HCEC 1CT (cell line): ENCODE results near the gene FER.
A peak's percentile ranks its signal among the peaks of the same experiment; 100 is the strongest.
"Not testable (repeated sequence)": the region's sequence is repeated elsewhere in the genome, so short reads cannot be mapped to it uniquely, and the experiment has no call there.

ENCODE experiments used
- DNase-seq: peaks from one replicate; pipeline ENCODE4 v3.0.0-alpha.2; 2017

Gene FER

GRCh38 chr5:109141222-109142200 lies 393.8 kb downstream of the FER start:
- DNase-seq = no peak

DNA sequence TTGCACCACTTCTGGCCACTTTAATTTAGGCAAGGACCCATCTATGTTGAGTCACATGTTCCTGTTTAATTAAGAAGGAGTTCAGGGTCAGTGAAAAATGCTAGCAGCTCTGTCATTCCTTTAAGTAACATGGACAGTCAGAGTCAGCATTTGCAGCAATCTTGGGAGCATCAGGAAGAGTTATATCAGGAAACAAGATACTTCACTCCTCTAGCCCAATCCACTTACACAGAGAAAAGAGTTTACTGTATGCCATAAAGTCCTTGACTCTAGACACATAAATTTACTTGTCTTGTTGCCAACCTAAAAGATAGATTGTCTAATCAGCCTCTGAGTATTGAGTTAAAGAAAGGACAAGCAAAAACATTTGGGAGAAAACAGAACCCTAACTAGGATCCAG lies 395.3 kb downstream of the FER start:
- DNase-seq = no peak

GRCh38 chr5:109145139-109145538 lies 397.4 kb downstream of the FER start:
- no peak for DNase-seq

DNA sequence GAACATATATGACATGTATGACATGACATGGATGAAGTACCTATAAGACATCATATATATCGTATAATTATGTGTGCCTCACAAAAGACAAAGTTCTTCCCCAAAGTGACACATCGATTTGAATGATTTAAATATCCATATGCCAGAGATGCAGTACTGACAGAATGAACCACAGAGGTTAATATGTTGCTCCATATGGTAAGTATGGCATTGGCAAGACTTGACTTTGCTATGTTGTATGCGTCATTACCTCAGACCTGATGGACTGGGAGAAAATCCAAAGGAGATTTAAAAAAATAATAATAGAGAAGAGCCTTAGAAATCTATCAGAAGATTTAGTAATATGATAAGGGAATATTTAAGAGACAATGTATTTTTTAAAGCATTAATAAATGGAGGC lies 398.9 kb downstream of the FER start:
- no peak for DNase-seq

DNA sequence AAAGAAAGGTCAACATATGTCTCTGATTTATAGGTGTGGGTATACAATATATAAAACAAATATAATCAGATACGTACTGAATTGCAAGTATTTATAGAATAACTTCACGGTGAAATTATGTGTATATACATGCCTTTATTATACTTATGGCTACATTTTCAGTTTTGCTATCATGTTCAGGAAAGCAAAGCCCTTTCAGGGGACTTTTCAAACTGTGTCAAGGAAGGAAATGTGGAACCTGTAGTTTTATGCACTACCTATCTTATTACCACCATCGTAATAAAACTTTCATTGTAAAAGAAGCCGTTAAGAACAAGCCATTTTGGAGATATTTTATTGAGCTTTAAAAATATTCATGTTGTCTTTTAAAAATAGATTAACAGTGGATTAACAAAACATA lies 404.9 kb downstream of the FER start:
- no peak for DNase-seq

DNA sequence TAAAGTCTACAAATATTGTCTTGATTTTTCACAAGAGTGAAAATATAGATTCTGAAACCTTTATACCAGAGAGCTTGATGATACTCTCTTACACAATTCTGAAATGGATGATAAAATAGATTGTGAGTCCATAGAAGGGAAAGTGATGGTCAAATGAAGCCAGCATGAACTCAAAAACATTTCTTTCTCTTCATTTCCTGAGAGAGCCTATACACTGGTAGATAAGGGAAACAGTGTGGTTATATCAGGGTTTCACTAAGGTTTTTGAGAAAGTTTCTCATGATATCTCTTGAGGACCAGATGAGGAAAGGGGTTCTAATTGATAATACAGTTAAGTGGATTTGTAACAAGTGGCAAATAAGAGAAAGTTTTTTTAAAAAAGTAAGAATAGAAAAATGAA lies 407.9 kb downstream of the FER start:
- DNase-seq = no peak

DNA sequence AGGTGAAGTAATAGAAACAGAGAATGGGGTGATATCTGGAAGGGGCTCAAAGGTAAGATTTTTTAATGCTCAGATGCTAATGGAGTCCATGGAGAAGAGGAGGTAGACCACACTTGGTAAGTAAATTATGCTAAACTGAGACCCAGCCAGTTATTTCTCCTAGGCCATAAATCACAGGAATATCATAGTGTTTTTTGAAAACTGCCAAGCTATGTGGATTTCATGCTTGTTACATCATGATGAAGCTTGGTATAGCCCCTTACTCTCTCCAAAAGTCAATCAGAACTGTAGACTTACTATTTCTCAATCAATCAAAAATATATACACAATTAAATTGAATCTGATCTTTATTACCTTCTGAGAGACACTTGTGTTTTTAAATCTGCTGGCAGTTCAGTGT lies 409.2 kb downstream of the FER start:
- DNase-seq = no peak

DNA sequence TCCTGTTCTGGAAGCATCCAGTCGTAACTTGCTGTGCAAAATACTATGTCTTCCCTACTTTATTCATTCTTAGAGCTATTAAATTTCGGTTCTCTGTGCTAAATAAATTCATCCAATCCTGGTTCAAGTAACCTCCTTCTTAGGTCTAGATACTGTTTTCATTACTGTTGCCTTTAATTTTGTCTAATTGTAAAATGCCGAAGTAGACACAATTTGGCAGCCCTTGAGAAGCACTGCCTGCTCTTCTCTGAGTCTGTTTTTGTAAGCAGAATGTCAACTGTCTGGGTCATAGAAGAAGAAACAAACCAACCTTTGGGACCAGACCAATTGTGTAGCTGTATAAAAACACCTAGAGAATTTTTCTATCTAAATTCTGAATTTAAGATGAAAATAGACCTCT lies 412.8 kb downstream of the FER start:
- DNase-seq = no peak

DNA sequence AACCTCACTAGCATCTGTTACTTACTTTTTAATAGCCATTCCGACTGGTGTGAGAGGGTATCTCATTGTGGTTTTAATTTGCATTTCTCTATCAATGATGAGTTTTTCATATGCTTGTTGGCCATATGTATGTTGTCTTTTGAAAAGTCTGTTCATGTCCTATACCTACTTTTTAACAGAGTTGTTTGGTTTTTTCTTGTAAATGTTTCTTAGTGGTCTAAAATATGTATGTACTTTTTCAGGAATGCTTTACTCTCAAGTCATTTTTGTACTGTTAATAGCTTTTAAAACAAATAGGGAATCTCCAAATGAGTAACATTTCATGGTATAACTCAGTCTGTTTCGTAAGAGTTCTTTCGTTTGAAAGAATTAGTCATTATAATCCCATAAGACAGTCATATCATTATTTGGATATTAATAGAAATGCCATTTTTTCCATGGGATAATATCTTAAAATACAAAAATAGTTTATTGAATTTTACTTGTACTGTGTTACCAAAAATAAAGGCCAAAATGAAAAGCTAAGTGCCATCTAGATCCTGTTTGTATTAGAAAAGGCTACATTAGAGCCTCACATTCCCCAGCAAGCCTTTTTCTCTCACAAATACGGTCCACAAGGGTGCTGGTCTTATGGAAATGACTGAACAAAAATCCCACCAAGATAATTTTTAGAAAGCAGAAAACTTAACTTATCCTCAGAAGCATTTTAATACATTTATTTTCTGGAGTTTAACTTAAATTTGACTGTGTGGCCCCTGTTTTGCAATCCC lies 414.4 kb downstream of the FER start:
- peak; percentile 84 for DNase-seq

GRCh38 chr5:109163336-109163735 lies 415.6 kb downstream of the FER start:
- no peak for DNase-seq

DNA sequence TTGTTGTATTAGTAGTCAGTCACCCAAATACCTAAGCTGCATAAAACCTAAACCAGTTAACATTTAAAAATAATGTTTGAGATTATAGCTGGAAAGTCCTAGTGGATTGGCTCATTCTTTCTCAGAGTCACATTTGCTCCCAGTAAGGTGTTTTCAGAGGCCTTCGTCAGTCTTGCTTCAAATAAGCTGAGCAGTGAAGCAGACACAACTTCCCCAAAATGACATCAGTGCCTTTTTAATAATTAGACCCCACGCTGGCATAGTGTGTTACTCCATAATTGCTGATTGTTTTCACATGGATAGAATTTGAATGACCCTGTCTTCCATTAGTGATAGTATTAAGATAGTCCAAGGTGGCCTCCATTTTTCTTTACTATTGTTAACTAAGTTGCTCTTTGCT lies 416.3 kb downstream of the FER start:
- no peak for DNase-seq

GRCh38 chr5:109167586-109167985 lies 419.9 kb downstream of the FER start:
- DNase-seq = no peak

- no peak for DNase-seq
These were observed 420.5 kb downstream of the FER start for GRCh38 chr5:109168151-109168550.

DNA sequence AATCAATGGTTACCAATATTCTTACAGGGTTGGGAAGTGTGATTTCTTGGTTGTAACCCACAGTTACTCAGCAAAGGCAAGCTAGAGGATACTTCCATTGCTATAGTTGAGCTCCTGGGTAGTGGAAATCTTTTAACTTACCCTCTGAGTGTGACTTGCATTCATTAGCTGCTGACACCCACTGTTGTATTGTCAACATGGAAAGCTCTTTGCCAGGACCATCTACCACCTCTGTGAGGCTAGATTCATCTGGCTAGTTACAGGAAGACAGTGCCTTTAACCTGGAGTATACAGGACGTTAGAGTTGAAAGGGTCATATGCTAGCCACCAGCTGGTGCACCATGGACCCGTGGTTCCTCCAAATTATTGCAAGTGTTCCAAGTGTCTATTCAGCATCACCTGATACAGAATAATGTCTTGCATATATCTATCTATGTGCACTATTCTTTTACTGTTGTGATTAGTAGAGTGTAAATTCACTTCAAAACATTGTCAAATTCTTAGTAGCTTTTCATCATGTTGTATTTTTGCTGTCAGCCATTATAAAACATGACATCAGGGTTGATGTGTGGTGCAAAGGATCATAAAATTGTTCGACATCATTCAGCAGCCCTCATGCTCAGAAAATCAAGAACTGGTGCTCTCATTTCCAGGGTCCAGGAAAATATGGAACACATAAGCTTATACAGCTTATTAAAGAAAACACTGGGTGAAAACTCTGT lies 423.1 kb downstream of the FER start:
- no peak for DNase-seq

GRCh38 chr5:109171437-109172073 lies 423.9 kb downstream of the FER start:
- not testable (repeated sequence) for DNase-seq

GRCh38 chr5:109173036-109173794 lies 425.5 kb downstream of the FER start:
- DNase-seq = no peak

GRCh38 chr5:109177227-109177626 lies 429.5 kb downstream of the FER start:
- DNase-seq = no peak

- DNase-seq = no peak
These were observed 430.1 kb downstream of the FER start for GRCh38 chr5:109177782-109178181.

DNA sequence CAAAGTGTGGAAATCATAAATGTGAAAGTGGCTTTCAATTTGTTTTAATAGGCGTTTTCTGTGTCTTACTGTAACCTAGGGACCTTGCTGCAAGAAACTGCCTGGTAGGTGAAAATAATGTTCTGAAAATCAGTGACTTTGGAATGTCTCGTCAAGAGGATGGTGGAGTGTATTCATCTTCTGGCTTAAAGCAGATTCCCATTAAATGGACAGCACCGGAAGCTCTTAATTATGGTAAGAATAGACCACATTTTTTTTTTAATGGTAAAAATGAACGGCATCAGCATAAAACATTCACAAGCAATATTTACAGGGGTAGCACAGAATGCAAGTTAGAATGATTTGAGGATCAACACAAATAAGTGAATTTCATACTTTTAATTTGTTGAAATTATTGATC lies 433.0 kb downstream of the FER start:
- no peak for DNase-seq

DNA sequence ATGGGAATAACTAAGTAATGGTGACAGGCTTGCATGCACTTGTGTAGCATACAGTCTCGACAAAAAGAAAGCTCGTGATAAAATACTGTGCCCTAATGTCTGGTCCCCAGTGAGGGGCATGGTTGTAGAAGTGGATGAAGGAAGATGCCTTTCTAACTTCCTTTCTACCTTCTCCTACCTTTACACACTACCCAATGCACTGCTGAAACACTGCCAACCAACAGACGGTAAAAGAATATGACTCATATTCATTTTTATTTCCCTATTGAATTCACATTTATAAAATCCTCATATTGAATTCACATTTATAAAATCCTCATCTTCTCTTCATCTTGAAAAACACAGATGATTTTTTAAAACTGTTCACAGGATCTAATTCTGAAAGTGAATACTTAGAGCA lies 439.1 kb downstream of the FER start:
- DNase-seq = no peak

GRCh38 chr5:109191153-109191558 lies 443.5 kb downstream of the FER start:
- DNase-seq = peak; percentile 48

GRCh38 chr5:109192027-109192426 lies 444.3 kb downstream of the FER start:
- DNase-seq = no peak
